BJ (cell line): ENCODE data around the gene PPP2R2D. TPM values are rescaled to one million over a fixed set of nuclear protein-coding genes. Genes with fewer than 3 reads are reported as not detected.

Source experiments
- CTCF ChIA-PET: fragments of 350-600 bp; formaldehyde crosslinking; extraction: SDS; loops from one replicate; lab custom pipeline; 2021; ENCODE audit warnings: antibody characterized with exemption, inconsistent platforms; lab: Yijun Ruan, JAX
- POLR2A ChIA-PET: fragments of 300-600 bp; sonication (Branson Sonifier 250); formaldehyde crosslinking; extraction: SDS; loops from one replicate; lab custom pipeline; 2021; ENCODE audit warnings: antibody characterized with exemption; lab: Charles Lee
- DNase-seq: peaks from one replicate; pipeline ENCODE4 v3.0.0-alpha.2; 2011; ENCODE audit warnings: low read depth
- H3K27me3 ChIP-seq: 2 replicates; pipeline ENCODE4 v1.6.0; 2011; ENCODE audit warnings: low read length; ENCODE audit not compliant: control insufficient read depth, insufficient read depth
- H3K36me3 ChIP-seq: 2 replicates; pipeline ENCODE4 v1.5.1; 2011; ENCODE audit warnings: low read length; ENCODE audit not compliant: control insufficient read depth, insufficient read depth
- H3K4me3 ChIP-seq: 2 replicates; pipeline ENCODE4 v1.5.1; 2011; ENCODE audit warnings: low read depth, mild to moderate bottlenecking, control low read depth, low read length
- polyA plus RNA-seq: library from polyadenylated mRNA; depleted of rRNA; stranded (reverse); fragments of >200 nt; gene quantifications from 2 replicates; pipeline ENCODE4 v1.2.3, GENCODE V29; 2011
- TF ChIP-seq, protein P1 (sequence below): IDR thresholded peaks from 2 replicates; pipeline ENCODE4 v1.5.1; 2011; ENCODE audit warnings: low read depth, mild to moderate bottlenecking, control low read depth, inconsistent platforms, low read length, moderate library complexity; ENCODE audit not compliant: insufficient read depth

Gene PPP2R2D
- polyA plus RNA-seq, 1 experiment, result 31.2 TPM

GRCh38 chr10:131854579-131855335 is 46.1 kb upstream of the PPP2R2D start:
- H3K27me3 ChIP-seq, result no peaks in the 10 kb centered on the region
- ChIA-PET CTCF (no interaction called here), POLR2A (no interaction called here)
- TF ChIP-seq, protein P1, sequence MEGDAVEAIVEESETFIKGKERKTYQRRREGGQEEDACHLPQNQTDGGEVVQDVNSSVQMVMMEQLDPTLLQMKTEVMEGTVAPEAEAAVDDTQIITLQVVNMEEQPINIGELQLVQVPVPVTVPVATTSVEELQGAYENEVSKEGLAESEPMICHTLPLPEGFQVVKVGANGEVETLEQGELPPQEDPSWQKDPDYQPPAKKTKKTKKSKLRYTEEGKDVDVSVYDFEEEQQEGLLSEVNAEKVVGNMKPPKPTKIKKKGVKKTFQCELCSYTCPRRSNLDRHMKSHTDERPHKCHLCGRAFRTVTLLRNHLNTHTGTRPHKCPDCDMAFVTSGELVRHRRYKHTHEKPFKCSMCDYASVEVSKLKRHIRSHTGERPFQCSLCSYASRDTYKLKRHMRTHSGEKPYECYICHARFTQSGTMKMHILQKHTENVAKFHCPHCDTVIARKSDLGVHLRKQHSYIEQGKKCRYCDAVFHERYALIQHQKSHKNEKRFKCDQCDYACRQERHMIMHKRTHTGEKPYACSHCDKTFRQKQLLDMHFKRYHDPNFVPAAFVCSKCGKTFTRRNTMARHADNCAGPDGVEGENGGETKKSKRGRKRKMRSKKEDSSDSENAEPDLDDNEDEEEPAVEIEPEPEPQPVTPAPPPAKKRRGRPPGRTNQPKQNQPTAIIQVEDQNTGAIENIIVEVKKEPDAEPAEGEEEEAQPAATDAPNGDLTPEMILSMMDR, result no peak
- H3K36me3 ChIP-seq, result no peaks in the 10 kb centered on the region
- H3K4me3 ChIP-seq, result no peak overlapping the region
- DNase-seq, result no peak

DNA sequence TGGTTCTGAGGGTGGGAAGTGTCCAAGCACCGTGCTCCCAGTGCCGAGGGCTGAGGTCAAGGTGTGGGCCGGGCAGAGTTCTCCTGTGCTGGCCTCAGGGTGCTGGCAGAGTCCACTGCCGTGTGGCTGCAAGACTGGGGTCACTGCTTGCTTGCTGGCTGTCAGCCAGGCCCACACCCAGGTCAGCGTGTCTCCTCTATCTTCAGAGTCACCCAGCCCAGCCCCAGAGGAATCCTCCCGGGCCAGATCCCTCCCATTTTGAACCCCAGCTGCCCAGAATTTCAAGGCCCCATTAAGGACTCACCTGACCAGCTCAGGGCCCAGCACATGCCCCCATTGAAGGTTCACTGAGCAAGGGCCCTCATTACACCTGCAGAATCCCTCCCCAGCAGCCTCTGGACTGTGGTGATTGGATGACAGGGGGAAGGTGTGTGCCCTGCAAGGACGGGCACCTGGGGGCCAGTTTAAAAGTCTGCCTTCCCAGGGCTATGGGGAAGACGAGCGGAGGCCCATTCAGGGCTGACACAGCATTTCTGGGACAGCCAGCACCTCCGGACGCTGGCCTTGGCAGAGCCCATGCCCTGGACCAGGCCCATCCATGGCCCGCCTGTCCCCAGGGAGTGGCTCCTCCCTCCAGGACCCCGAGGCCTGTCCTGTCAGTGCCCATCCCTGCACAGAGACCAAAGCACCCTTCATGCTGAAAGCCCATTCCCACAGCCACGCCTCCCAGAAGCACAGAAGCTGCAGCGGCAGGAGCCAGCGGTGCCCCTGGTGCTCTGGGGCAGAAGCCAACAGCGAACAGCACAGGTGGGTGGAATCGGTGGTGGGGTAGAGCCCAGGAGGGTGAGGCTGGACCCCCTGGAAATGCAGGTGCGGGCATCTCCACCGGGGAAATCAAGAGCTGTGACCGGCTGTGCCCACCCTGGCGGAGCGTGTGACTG is 45.1 kb upstream of the PPP2R2D start:
- TF ChIP-seq, protein P1, result no peak
- ChIA-PET POLR2A (no interaction called here), CTCF (no interaction called here)
- Histone ChIP-seq H3K4me3 (no peak overlapping the region), H3K27me3 (no peaks in the 10 kb centered on the region), H3K36me3 (no peaks in the 10 kb centered on the region)
- DNase-seq, result no peak

- DNase-seq, result no peak
- H3K36me3 ChIP-seq, result no peaks in the 10 kb centered on the region
- no peaks in the 10 kb centered on the region for H3K27me3 ChIP-seq
- TF ChIP-seq, protein P1, result no peak
- POLR2A ChIA-PET, result no interaction called here
- CTCF ChIA-PET, result interaction anchor here (0.9 kb wide), 1 partner anchor 17 kb away, joined by 4 read pairs; no protein-coding TSS in a partner anchor
- H3K4me3 ChIP-seq, result no peak overlapping the region
Observed at GRCh38 chr10:131856441-131857094, 44.2 kb upstream of the PPP2R2D start.

DNA sequence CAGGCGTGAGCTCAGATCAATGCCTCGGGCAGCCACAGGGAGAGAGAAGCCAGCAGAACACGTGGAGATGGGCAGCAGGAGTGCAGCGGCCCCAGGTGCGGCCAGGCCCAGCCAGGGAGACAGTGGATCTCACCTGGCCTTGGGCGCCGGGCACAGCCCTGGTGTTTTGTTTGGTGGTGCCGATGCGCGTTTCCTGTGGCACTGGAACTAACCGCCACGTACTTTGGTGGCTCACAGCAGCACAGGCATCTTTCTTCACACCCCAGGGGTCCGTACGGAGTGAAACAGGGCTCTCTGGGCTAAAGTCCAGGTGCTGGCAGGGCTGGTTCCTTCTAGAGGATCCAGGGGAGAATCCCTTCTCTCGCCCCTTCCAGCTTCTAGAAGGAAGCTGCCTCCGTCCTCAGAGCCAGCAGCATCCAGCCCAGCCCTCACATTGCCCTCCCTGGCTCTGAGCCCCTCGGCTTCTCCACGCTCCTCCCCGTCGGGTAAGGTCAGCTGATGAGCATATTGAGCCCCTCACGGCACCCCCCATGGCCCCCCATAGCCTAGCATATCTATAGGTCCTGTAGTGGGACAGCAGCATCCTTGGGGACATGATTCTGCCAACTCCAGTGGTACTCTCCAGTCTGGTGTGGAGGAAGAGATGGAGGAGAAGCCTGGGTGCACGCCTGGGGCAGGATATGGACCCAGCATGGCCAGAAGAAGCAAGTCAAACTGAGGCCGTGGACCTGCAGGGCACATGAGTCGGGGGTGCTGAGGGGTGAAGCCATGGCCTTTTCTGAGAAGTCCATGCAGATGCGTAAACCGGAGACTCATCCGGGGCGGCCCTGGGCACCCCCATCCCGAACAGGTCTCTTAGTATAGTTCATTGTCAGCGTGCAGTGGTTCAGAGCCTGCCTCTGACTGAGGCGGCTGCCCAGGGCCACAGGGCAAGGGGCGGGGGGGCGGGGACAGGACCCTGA is 43.4 kb upstream of the PPP2R2D start:
- TF ChIP-seq, protein P1, result no peak
- H3K36me3 ChIP-seq, result no peaks in the 10 kb centered on the region
- ChIA-PET POLR2A (no interaction called here), CTCF (interaction anchor here (0.9 to 2.2 kb wide), 2 partner anchors 16 to 17 kb away, joined by 4 to 6 read pairs; no protein-coding TSS in a partner anchor)
- H3K27me3 ChIP-seq, result no peaks in the 10 kb centered on the region
- no peak for DNase-seq
- H3K4me3 ChIP-seq, result no peak overlapping the region
